Measurements from ENCODE around the gene SUSD1.

DNA sequence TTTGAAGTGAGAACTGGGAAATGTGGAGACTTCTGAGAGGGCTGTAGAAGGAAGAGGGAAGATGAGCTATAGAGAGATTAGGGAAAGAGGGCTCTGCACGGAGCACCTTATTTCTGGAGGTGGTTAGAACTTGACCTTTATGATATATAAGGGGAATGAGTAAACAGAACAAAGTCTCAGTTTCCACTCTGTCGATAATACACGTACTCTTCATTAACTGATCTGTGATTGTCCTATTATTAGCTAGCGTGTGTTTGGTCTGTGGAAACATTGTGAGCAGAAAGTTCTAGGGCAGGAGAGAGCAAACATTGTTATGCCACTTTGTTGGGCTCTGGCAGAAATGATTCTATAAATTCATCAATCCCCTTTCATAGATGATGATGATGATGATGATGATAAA lies 159.9 kb downstream of the SUSD1 start:
- TF ChIP-seq POLR2A (IDR thresholded peaks at IDR 0.05) (no peak), CTCF (IDR thresholded peaks at IDR 0.05) (no peak), EP300 (IDR thresholded peaks at IDR 0.05) (no peak)

Data from ovary (tissue), 3 donors.